ENCODE measurements around the gene SH2D4B. TPM values are rescaled to one million over a fixed set of nuclear protein-coding genes. Genes with fewer than 3 reads are reported as not detected.

Gene SH2D4B
- total RNA-seq, 2 donors from 2014 or later, result 0.13 TPM; not detected in 1

- Mint-ChIP-seq H3K9me3 (no peaks in the 10 kb centered on the region), H3K4me1 (peaks cover 11% of the 10 kb centered on the region), H3K4me3 (no peak overlapping the region), H3K36me3 (ENCODE audit: low read depth) (peaks cover 77% of the 10 kb centered on the region), H3K27ac (no peak overlapping the region), H3K27me3 (ENCODE audit: insufficient read depth) (no peaks in the 10 kb centered on the region)
- no peak for TF ChIP-seq CTCF (conservative IDR thresholded peaks at IDR 0.05)
- peaks cover 96% of the 10 kb centered on the region for H3K36me3 ChIP-seq (ENCODE audit: control insufficient read depth, insufficient read depth, low read length)
- no peaks in the 10 kb centered on the region for H3K4me1 ChIP-seq (ENCODE audit: control insufficient read depth, insufficient read depth, low read length)
- H3K9ac ChIP-seq (ENCODE audit: extremely low read depth, low read length, poor library complexity, severe bottlenecking), result no peak overlapping the region
- no peaks in the 10 kb centered on the region for H3K27me3 ChIP-seq (ENCODE audit: control insufficient read depth, insufficient read depth, low read length, poor library complexity, severe bottlenecking)
- no peaks in the 10 kb centered on the region for H3K9me3 ChIP-seq (ENCODE audit: control insufficient read depth, low read length)
- 96 to 97% methylated on average over 5 to 12 of the region's 12 CpGs for WGBS, 2 experiments (ENCODE audit: insufficient coverage in 1 of 2, insufficient read length in 1 of 2)
- DNase-seq, result no peak
- no peak overlapping the region for H3K4me3 ChIP-seq (ENCODE audit: low read length)
- no peak overlapping the region for H3K27ac ChIP-seq (ENCODE audit: low read depth, low read length)
Observed at GRCh38 chr10:80515941-80516340, 21.8 kb upstream of the SH2D4B start.

- WGBS, 2 experiments (ENCODE audit: insufficient coverage in 1 of 2, insufficient read length in 1 of 2), result 95 to 100% methylated on average over 3 to 6 of the region's 6 CpGs
- no peak overlapping the region for H3K27ac Mint-ChIP-seq
Observed at GRCh38 chr10:80516506-80517075, 21.1 kb upstream of the SH2D4B start.

GRCh38 chr10:80517416-80518142, 20.1 kb upstream of the SH2D4B start:
- no peaks in the 10 kb centered on the region for H3K27me3 ChIP-seq (ENCODE audit: control insufficient read depth, insufficient read depth, low read length, poor library complexity, severe bottlenecking)
- 96% methylated on average over 14 to 21 of the region's 21 CpGs for WGBS, 2 experiments (ENCODE audit: insufficient coverage in 1 of 2, insufficient read length in 1 of 2)
- Mint-ChIP-seq H3K27ac (no peak overlapping the region), H3K4me1 (peaks cover 12% of the 10 kb centered on the region), H3K36me3 (ENCODE audit: low read depth) (peaks cover 63% of the 10 kb centered on the region), H3K4me3 (no peak overlapping the region), H3K27me3 (ENCODE audit: insufficient read depth) (no peaks in the 10 kb centered on the region), H3K9me3 (no peaks in the 10 kb centered on the region)
- no peaks in the 10 kb centered on the region for H3K9me3 ChIP-seq (ENCODE audit: control insufficient read depth, low read length)
- DNase-seq, result no peak
- no peak overlapping the region for H3K27ac ChIP-seq (ENCODE audit: low read depth, low read length)
- H3K9ac ChIP-seq (ENCODE audit: extremely low read depth, low read length, poor library complexity, severe bottlenecking), result no peak overlapping the region
- no peak for TF ChIP-seq CTCF (conservative IDR thresholded peaks at IDR 0.05)
- no peak overlapping the region for H3K4me3 ChIP-seq (ENCODE audit: low read length)
- H3K36me3 ChIP-seq (ENCODE audit: control insufficient read depth, insufficient read depth, low read length), result peaks cover 88% of the 10 kb centered on the region
- H3K4me1 ChIP-seq (ENCODE audit: control insufficient read depth, insufficient read depth, low read length), result no peaks in the 10 kb centered on the region

More at GRCh38 chr10:80516506-80517075, 21.1 kb upstream of the SH2D4B start:
- Mint-ChIP-seq H3K27me3 (ENCODE audit: insufficient read depth) (no peaks in the 10 kb centered on the region), H3K9me3 (no peaks in the 10 kb centered on the region), H3K4me1 (peaks cover 12% of the 10 kb centered on the region), H3K4me3 (no peak overlapping the region), H3K36me3 (ENCODE audit: low read depth) (peaks cover 72% of the 10 kb centered on the region)
- H3K4me1 ChIP-seq (ENCODE audit: control insufficient read depth, insufficient read depth, low read length), result no peaks in the 10 kb centered on the region
- no peak for TF ChIP-seq CTCF (conservative IDR thresholded peaks at IDR 0.05)
- DNase-seq, result no peak
- no peaks in the 10 kb centered on the region for H3K9me3 ChIP-seq (ENCODE audit: control insufficient read depth, low read length)
- no peak overlapping the region for H3K4me3 ChIP-seq (ENCODE audit: low read length)
- H3K36me3 ChIP-seq (ENCODE audit: control insufficient read depth, insufficient read depth, low read length), result peaks cover 94% of the 10 kb centered on the region
- H3K27ac ChIP-seq (ENCODE audit: low read depth, low read length), result no peak overlapping the region
- no peaks in the 10 kb centered on the region for H3K27me3 ChIP-seq (ENCODE audit: control insufficient read depth, insufficient read depth, low read length, poor library complexity, severe bottlenecking)
- no peak overlapping the region for H3K9ac ChIP-seq (ENCODE audit: extremely low read depth, low read length, poor library complexity, severe bottlenecking)

All from endodermal cell (in vitro differentiated cells).